Osteoblast (primary cell): Measurements from ENCODE around the gene APOOL. TPM values are rescaled to one million over a fixed set of nuclear protein-coding genes. Genes with fewer than 3 reads are reported as not detected.

Experiments used
- DNase-seq: peaks from one replicate; pipeline ENCODE4 v3.0.0; 2011; ENCODE audit warnings: low spot score, mixed read lengths; ENCODE audit not compliant: insufficient read length; ENCODE audit errors: missing footprints
- H2AFZ ChIP-seq: 2 replicates; pipeline ENCODE4 v1.6.0; 2011; ENCODE audit warnings: mild to moderate bottlenecking, low read length
- H3K27ac ChIP-seq: 2 replicates; pipeline ENCODE4 v1.5.1; 2011; ENCODE audit warnings: mild to moderate bottlenecking, low read depth, low read length, moderate library complexity
- H3K27me3 ChIP-seq: 2 replicates; pipeline ENCODE4 v1.6.0; 2012; ENCODE audit warnings: mild to moderate bottlenecking, control low read depth, inconsistent platforms, low read length, moderate library complexity; ENCODE audit not compliant: insufficient read depth
- H3K36me3 ChIP-seq: 2 replicates; pipeline ENCODE4 v1.5.1; 2011; ENCODE audit warnings: mild to moderate bottlenecking, low read length, control low read depth, moderate library complexity; ENCODE audit not compliant: insufficient read depth
- H3K4me1 ChIP-seq: 2 replicates; pipeline ENCODE4 v1.5.1; 2011; ENCODE audit warnings: mild to moderate bottlenecking, low read length, control low read depth, moderate library complexity; ENCODE audit not compliant: insufficient read depth
- H3K4me2 ChIP-seq: 2 replicates; pipeline ENCODE4 v1.6.0; 2011; ENCODE audit warnings: mild to moderate bottlenecking, low read length; ENCODE audit not compliant: insufficient read depth
- H3K4me3 ChIP-seq: fragments of 200-600 bp; sonication (generic); 3 replicates; pipeline ENCODE4 v1.5.1; 2012; ENCODE audit warnings: mild to moderate bottlenecking, low read length, inconsistent platforms; ENCODE audit not compliant: insufficient read depth
- H3K79me2 ChIP-seq: 2 replicates; pipeline ENCODE4 v1.6.0; 2012; ENCODE audit warnings: mild to moderate bottlenecking, low read length, control low read depth, inconsistent platforms; ENCODE audit not compliant: insufficient read depth
- H3K9me3 ChIP-seq: 2 replicates; pipeline ENCODE4 v1.5.1; 2011; ENCODE audit warnings: low read depth, low read length, control low read depth
- H4K20me1 ChIP-seq: 2 replicates; pipeline ENCODE4 v1.6.0; 2012; ENCODE audit warnings: mild to moderate bottlenecking, low read length, control low read depth; ENCODE audit not compliant: insufficient read depth
- total RNA-seq: library from RNA; depleted of rRNA; stranded (reverse); fragments of >200 nt; gene quantifications from 2 replicates; pipeline ENCODE4 v1.2.3, GENCODE V29; 2012
- TF ChIP-seq, protein P1 (sequence below): IDR thresholded peaks from 2 replicates; pipeline ENCODE4 v1.5.1; 2011; ENCODE audit warnings: mild to moderate bottlenecking, low read depth, low read length, moderate library complexity; ENCODE audit errors: extremely low read depth

APOOL gene
- total RNA-seq, 1 donor, result 10.5 TPM

DNA sequence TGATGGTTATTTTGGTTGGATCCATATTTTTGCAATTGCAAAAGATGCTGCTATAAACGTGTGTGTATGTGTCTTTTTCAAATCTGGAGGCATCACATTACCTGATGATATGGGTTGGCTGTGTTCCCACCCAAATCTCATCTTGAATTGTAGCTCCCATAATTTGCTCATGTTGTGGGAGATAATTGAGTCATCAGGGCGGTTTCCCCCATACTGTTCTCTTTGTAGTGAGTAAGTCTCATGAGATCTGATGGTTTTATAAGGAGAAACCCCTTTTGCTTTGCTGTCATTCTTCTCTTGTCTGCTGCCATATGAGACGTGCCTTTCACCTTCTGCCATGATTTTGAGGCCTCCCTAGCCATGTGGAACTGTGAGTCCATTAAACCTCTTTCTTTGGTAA is 33.4 kb downstream of the APOOL start:
- peaks cover 2% of the 10 kb centered on the region for H3K9me3 ChIP-seq
- H3K4me1 ChIP-seq, result no peaks in the 10 kb centered on the region
- TF ChIP-seq, protein P1, sequence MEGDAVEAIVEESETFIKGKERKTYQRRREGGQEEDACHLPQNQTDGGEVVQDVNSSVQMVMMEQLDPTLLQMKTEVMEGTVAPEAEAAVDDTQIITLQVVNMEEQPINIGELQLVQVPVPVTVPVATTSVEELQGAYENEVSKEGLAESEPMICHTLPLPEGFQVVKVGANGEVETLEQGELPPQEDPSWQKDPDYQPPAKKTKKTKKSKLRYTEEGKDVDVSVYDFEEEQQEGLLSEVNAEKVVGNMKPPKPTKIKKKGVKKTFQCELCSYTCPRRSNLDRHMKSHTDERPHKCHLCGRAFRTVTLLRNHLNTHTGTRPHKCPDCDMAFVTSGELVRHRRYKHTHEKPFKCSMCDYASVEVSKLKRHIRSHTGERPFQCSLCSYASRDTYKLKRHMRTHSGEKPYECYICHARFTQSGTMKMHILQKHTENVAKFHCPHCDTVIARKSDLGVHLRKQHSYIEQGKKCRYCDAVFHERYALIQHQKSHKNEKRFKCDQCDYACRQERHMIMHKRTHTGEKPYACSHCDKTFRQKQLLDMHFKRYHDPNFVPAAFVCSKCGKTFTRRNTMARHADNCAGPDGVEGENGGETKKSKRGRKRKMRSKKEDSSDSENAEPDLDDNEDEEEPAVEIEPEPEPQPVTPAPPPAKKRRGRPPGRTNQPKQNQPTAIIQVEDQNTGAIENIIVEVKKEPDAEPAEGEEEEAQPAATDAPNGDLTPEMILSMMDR, result no peak
- H2AFZ ChIP-seq, result no peak overlapping the region
- no peak overlapping the region for H3K4me3 ChIP-seq
- H3K27ac ChIP-seq, result no peak overlapping the region
- H4K20me1 ChIP-seq, result peaks cover 7% of the 10 kb centered on the region
- peaks cover 23% of the 10 kb centered on the region for H3K79me2 ChIP-seq
- H3K4me2 ChIP-seq, result no peak overlapping the region
- no peaks in the 10 kb centered on the region for H3K27me3 ChIP-seq
- no peak for DNase-seq
- H3K36me3 ChIP-seq, result no peaks in the 10 kb centered on the region

DNA sequence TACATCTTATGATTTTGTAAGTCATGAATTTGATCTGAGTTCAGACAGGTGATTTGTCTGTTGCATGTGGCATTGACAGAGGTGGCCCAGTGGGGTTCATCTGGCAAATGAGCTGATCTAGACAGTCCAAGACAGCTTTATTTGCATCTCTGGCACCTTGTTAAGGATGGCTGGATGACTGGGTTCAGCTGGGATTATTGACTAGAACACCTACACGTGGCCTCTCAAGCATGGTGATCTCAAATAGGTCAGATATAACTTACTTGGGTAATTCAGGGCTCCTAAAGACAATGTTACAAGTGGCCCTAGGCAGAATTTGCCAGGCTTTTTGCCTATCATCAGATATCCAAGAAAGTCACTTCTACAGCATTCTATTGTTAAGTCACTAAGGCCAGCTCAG is 48.0 kb downstream of the APOOL start:
- Histone ChIP-seq H3K36me3 (no peaks in the 10 kb centered on the region), H2AFZ (no peak overlapping the region), H3K27me3 (no peaks in the 10 kb centered on the region), H3K4me2 (no peak overlapping the region), H3K27ac (peak overlapping the region; percentile 49), H3K79me2 (no peaks in the 10 kb centered on the region), H3K9me3 (no peaks in the 10 kb centered on the region), H3K4me3 (no peak overlapping the region), H4K20me1 (no peaks in the 10 kb centered on the region), H3K4me1 (peaks cover 16% of the 10 kb centered on the region)
- TF ChIP-seq, protein P1, result no peak
- no peak for DNase-seq

DNA sequence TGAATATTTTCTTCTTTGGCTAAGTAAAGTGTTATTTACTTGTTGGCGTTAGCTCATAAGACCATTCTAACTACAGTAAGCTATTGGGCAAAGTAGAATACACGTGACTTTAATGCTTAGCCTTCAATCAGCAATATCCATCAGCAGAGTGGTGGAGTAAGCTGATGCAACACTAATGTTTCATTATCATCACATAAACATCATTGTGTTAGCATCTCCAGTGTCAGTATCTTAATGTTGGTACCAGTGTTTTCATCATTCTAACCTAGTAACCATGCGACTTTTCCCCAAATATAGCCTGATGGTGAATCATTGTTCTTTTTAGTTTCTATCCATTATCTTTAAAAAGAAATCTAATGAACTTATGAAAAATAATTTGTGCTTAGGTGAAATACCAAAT is 48.5 kb downstream of the APOOL start:
- Histone ChIP-seq H3K4me3 (no peak overlapping the region), H3K36me3 (no peaks in the 10 kb centered on the region), H3K4me1 (peaks cover 16% of the 10 kb centered on the region), H3K27ac (peak overlapping the region; percentile 49), H3K79me2 (no peaks in the 10 kb centered on the region), H3K9me3 (no peaks in the 10 kb centered on the region), H2AFZ (no peak overlapping the region), H3K4me2 (peak overlapping the region; percentile 37), H4K20me1 (no peaks in the 10 kb centered on the region), H3K27me3 (no peaks in the 10 kb centered on the region)
- DNase-seq, result no peak
- TF ChIP-seq, protein P1, result no peak

DNA sequence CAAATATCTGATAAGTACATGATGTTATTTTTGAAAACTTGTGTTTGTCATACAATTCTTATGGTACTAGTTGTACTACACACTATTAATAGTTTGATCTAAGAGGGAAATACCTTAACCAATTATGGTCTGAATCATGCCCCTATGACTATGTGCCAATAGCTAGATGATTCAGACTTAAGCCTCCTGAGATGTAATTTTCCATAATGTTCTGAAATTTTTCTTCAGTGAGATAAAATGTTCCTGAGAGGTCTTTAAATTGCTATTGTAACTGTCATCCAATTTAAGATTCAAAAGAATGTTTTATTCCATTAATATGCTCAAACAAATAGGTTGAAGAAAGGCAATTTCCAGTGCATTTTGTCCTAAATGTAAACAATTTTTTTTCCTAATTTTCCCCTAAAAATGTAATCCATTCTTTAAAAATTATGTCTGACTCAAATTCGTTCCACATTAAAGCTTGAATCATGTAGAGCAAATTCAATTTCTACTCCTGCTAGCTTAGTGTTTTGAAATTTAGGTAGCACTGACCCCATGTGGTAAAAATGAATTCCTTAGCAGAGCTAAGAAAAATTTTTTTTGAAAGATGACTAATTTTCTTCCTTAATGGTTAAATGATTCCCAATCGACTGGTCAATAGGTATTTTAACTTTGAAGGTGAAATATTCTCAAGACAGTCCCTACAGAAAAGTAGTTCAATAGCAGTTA is 49.1 kb downstream of the APOOL start:
- Histone ChIP-seq H3K4me1 (peaks cover 16% of the 10 kb centered on the region), H4K20me1 (no peaks in the 10 kb centered on the region), H3K27ac (peak overlapping the region; percentile 49), H3K9me3 (no peaks in the 10 kb centered on the region), H2AFZ (no peak overlapping the region), H3K27me3 (no peaks in the 10 kb centered on the region), H3K4me3 (no peak overlapping the region), H3K36me3 (no peaks in the 10 kb centered on the region), H3K79me2 (no peaks in the 10 kb centered on the region), H3K4me2 (peak overlapping the region; percentile 37)
- TF ChIP-seq, protein P1, result peak; percentile 38
- DNase-seq, result no peak
